ENCODE data around the gene TRIM44.

- TF ChIP-seq, protein P1, sequence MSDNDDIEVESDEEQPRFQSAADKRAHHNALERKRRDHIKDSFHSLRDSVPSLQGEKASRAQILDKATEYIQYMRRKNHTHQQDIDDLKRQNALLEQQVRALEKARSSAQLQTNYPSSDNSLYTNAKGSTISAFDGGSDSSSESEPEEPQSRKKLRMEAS (IDR thresholded peaks at IDR 0.05; ENCODE audit: low read depth, low read length) = no peak
- no peak for TF ChIP-seq CTCF (IDR thresholded peaks at IDR 0.05; ENCODE audit: low read depth, low read length)
- TF ChIP-seq POLR2A (IDR thresholded peaks at IDR 0.05; ENCODE audit: extremely low read depth, insufficient read length) = no peak
These were observed 201.6 kb downstream of the TRIM44 start for GRCh38 chr11:35864131-35864530.
